ENCODE results near the gene AKNAD1.

AKNAD1 gene

GRCh38 chr1:108862698-108863477 is 6.0 kb upstream of the AKNAD1 start:
- DNase-seq (ENCODE audit: low read depth in 2 of 2), result no peak

- DNase-seq (ENCODE audit: low read depth in 2 of 2), result no peak
These were observed 5.2 kb upstream of the AKNAD1 start for GRCh38 chr1:108862017-108862610.

- no peak for DNase-seq (ENCODE audit: low read depth in 2 of 2)
These were observed 4.7 kb upstream of the AKNAD1 start for GRCh38 chr1:108861566-108861965.

- DNase-seq (ENCODE audit: low read depth in 2 of 2), result no peak
These were observed 3.5 kb upstream of the AKNAD1 start for GRCh38 chr1:108860190-108860907.

- DNase-seq (ENCODE audit: low read depth in 2 of 2), result no peak
These were observed 1.5 kb upstream of the AKNAD1 start for GRCh38 chr1:108858230-108858950.

- no peak for DNase-seq (ENCODE audit: low read depth in 2 of 2)
These were observed 2.5 kb downstream of the AKNAD1 start for GRCh38 chr1:108854221-108855019.

GRCh38 chr1:108852221-108852975 is 4.5 kb downstream of the AKNAD1 start:
- DNase-seq (ENCODE audit: low read depth in 2 of 2), result no peak

GRCh38 chr1:108851567-108851966 is 5.3 kb downstream of the AKNAD1 start:
- no peak for DNase-seq (ENCODE audit: low read depth in 2 of 2)

GRCh38 chr1:108850929-108851328 is 6.0 kb downstream of the AKNAD1 start:
- no peak for DNase-seq (ENCODE audit: low read depth in 2 of 2)

- DNase-seq (ENCODE audit: low read depth in 2 of 2), result no peak
These were observed 8.1 kb downstream of the AKNAD1 start for GRCh38 chr1:108848806-108849205.

GRCh38 chr1:108847494-108847893 is 9.4 kb downstream of the AKNAD1 start:
- no peak for DNase-seq (ENCODE audit: low read depth in 2 of 2)

- DNase-seq (ENCODE audit: low read depth in 2 of 2), result no peak
These were observed 10.9 kb downstream of the AKNAD1 start for GRCh38 chr1:108845991-108846390.

- DNase-seq (ENCODE audit: low read depth in 2 of 2), result no peak
These were observed 11.4 kb downstream of the AKNAD1 start for GRCh38 chr1:108845446-108845845.

GRCh38 chr1:108843390-108844137 is 13.3 kb downstream of the AKNAD1 start:
- no peak for DNase-seq (ENCODE audit: low read depth in 2 of 2)

- no peak for DNase-seq (ENCODE audit: low read depth in 2 of 2)
These were observed 14.2 kb downstream of the AKNAD1 start for GRCh38 chr1:108842525-108843181.

GRCh38 chr1:108841703-108842102 is 15.2 kb downstream of the AKNAD1 start:
- DNase-seq (ENCODE audit: low read depth in 2 of 2), result no peak

- no peak for DNase-seq (ENCODE audit: low read depth in 2 of 2)
These were observed 24.0 kb downstream of the AKNAD1 start for GRCh38 chr1:108832929-108833328.

- no peak for DNase-seq (ENCODE audit: low read depth in 2 of 2)
These were observed 25.7 kb downstream of the AKNAD1 start for GRCh38 chr1:108831225-108831624.
